A673 (cell line): Measurements from ENCODE around the gene SNCAIP.

ENCODE experiments used
- CTCF ChIP-seq: fragments of 300-800, 200-600 bp; sonication (generic); conservative IDR thresholded peaks from 2 replicates; pipeline ENCODE4 v1.5.1; 2017; ENCODE audit warnings: low read depth, mild to moderate bottlenecking, antibody characterized with exemption, low read length, moderate library complexity, mixed read lengths
- EZH2 ChIP-seq: fragments of 200-600 bp; sonication (generic); IDR thresholded peaks from 2 replicates; pipeline ENCODE4 v1.6.1; 2017; ENCODE audit warnings: borderline replicate concordance, low read depth, mild to moderate bottlenecking, mixed read lengths, antibody characterized with exemption, low read length; ENCODE audit not compliant: poor library complexity, severe bottlenecking

GRCh38 chr5:122457178-122457826 is 145.3 kb downstream of the SNCAIP start:
- TF ChIP-seq CTCF (no peak), EZH2 (no peak)
